Measurements from ENCODE around the gene OPN1SW.

GRCh38 chr7:128735436-128735835 lies 40.2 kb downstream of the OPN1SW start:
- TF ChIP-seq CTCF (conservative IDR thresholded peaks at IDR 0.05 in 1 of 2, IDR thresholded peaks at IDR 0.05 in 1 of 2; ENCODE audit: extremely low read depth in 1 of 2, insufficient read depth in 1 of 2, low read depth in 1 of 2, low read length in 2 of 2) (no peak), EZH2 (IDR thresholded peaks at IDR 0.05; ENCODE audit: borderline replicate concordance, low read length) (no peak)

Measured in mammary epithelial cell (primary cell).